Measurements from ENCODE around the gene TEX13A. TPM values are rescaled to one million over a fixed set of nuclear protein-coding genes. Genes with fewer than 3 reads are reported as not detected.

The TEX13A gene
- total and polyA plus RNA-seq, 4 donors, result not detected

DNA sequence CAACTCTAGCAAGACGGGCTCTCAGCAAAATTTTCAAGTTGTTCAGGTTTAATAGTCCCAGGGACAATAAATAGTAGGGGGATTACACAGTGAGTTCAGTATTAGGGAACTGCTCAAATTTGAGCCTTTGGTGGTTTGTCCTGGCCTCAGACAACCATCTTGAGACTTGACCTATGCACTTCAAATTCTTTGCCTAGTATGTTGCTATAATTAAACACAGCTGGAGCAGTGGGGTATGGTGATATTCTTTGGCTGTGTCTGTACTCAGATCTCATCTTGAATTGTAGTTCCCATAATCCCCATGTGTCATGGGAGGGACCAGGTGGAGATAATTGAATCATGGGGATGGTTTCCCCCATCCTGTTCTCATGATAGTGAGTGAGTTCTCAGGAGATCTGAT is 43.3 kb upstream of the TEX13A start:
- no peak for DNase-seq (ENCODE audit: low spot score)
- H3K36me3 ChIP-seq (ENCODE audit: control insufficient read depth in 4 of 4, insufficient read depth in 3 of 4, low read depth in 1 of 4, low read length in 3 of 4), result no peaks in the 10 kb centered on the region
- H3K27me3 ChIP-seq (ENCODE audit: control insufficient read depth in 4 of 4, insufficient read depth in 4 of 4, low read length in 3 of 4), result no peaks in the 10 kb centered on the region
- no peak overlapping the region for H3K4me3 ChIP-seq (ENCODE audit: low read depth in 1 of 3, low read length in 3 of 3)
- H3K4me1 ChIP-seq (ENCODE audit: control insufficient read depth in 4 of 4, insufficient read depth in 4 of 4, low read length in 3 of 4), result no peaks in the 10 kb centered on the region
- TF ChIP-seq SP1 (IDR thresholded peaks at IDR 0.05) (no peak), RAD21 (IDR thresholded peaks at IDR 0.05) (no peak), HNF4A (conservative IDR thresholded peaks at IDR 0.05) (no peak), FOXA2 (IDR thresholded peaks at IDR 0.05) (no peak), RXRA (IDR thresholded peaks at IDR 0.05) (no peak), JUND (IDR thresholded peaks at IDR 0.05) (no peak), YY1 (IDR thresholded peaks at IDR 0.05) (no peak), HNF4G (IDR thresholded peaks at IDR 0.05) (no peak), EGR1 (IDR thresholded peaks at IDR 0.05; ENCODE audit: low read depth in 2 of 2) (no peak)
- TF ChIP-seq, protein P1, sequence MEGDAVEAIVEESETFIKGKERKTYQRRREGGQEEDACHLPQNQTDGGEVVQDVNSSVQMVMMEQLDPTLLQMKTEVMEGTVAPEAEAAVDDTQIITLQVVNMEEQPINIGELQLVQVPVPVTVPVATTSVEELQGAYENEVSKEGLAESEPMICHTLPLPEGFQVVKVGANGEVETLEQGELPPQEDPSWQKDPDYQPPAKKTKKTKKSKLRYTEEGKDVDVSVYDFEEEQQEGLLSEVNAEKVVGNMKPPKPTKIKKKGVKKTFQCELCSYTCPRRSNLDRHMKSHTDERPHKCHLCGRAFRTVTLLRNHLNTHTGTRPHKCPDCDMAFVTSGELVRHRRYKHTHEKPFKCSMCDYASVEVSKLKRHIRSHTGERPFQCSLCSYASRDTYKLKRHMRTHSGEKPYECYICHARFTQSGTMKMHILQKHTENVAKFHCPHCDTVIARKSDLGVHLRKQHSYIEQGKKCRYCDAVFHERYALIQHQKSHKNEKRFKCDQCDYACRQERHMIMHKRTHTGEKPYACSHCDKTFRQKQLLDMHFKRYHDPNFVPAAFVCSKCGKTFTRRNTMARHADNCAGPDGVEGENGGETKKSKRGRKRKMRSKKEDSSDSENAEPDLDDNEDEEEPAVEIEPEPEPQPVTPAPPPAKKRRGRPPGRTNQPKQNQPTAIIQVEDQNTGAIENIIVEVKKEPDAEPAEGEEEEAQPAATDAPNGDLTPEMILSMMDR (IDR thresholded peaks at IDR 0.05; ENCODE audit: low read depth, low read length, missing input control), result no peak
- TF ChIP-seq, protein P2, sequence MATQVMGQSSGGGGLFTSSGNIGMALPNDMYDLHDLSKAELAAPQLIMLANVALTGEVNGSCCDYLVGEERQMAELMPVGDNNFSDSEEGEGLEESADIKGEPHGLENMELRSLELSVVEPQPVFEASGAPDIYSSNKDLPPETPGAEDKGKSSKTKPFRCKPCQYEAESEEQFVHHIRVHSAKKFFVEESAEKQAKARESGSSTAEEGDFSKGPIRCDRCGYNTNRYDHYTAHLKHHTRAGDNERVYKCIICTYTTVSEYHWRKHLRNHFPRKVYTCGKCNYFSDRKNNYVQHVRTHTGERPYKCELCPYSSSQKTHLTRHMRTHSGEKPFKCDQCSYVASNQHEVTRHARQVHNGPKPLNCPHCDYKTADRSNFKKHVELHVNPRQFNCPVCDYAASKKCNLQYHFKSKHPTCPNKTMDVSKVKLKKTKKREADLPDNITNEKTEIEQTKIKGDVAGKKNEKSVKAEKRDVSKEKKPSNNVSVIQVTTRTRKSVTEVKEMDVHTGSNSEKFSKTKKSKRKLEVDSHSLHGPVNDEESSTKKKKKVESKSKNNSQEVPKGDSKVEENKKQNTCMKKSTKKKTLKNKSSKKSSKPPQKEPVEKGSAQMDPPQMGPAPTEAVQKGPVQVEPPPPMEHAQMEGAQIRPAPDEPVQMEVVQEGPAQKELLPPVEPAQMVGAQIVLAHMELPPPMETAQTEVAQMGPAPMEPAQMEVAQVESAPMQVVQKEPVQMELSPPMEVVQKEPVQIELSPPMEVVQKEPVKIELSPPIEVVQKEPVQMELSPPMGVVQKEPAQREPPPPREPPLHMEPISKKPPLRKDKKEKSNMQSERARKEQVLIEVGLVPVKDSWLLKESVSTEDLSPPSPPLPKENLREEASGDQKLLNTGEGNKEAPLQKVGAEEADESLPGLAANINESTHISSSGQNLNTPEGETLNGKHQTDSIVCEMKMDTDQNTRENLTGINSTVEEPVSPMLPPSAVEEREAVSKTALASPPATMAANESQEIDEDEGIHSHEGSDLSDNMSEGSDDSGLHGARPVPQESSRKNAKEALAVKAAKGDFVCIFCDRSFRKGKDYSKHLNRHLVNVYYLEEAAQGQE (IDR thresholded peaks at IDR 0.05), result no peak
- TF ChIP-seq, protein P3, sequence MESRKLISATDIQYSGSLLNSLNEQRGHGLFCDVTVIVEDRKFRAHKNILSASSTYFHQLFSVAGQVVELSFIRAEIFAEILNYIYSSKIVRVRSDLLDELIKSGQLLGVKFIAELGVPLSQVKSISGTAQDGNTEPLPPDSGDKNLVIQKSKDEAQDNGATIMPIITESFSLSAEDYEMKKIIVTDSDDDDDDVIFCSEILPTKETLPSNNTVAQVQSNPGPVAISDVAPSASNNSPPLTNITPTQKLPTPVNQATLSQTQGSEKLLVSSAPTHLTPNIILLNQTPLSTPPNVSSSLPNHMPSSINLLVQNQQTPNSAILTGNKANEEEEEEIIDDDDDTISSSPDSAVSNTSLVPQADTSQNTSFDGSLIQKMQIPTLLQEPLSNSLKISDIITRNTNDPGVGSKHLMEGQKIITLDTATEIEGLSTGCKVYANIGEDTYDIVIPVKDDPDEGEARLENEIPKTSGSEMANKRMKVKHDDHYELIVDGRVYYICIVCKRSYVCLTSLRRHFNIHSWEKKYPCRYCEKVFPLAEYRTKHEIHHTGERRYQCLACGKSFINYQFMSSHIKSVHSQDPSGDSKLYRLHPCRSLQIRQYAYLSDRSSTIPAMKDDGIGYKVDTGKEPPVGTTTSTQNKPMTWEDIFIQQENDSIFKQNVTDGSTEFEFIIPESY (IDR thresholded peaks at IDR 0.05), result no peak
- no peaks in the 10 kb centered on the region for H3K9me3 ChIP-seq (ENCODE audit: control insufficient read depth in 4 of 4, low read length in 3 of 4)
- H3K27ac ChIP-seq (ENCODE audit: low read depth in 1 of 2, low read length in 2 of 2), result no peak overlapping the region
- no peak overlapping the region for H3K9ac ChIP-seq (ENCODE audit: low read depth in 1 of 2, low read length in 2 of 2)
- WGBS, result 95% methylated on average over 1 of the region's 1 CpG

DNA sequence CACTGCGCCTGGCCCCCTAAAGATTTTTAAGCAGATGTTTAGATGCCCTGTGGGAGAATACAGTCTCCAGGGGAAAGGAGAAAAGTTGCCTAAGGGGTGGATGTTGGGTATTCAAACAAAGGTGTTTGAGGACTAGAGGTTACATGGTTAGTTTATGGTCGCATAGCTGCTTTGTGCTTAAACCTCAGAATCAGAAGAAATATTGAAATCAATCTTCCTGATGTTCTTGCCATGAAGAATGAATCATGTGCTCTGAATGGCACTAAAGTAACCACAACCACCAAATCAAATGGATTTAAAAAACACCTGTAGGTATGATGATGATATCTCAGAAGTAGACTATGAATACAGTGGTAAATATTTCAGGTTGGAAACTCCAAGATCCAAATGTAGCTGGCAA is 42.7 kb upstream of the TEX13A start:
- no peaks in the 10 kb centered on the region for H3K36me3 ChIP-seq (ENCODE audit: control insufficient read depth in 4 of 4, insufficient read depth in 3 of 4, low read depth in 1 of 4, low read length in 3 of 4)
- 96% methylated on average over 2 of the region's 2 CpGs for WGBS
- H3K4me1 ChIP-seq (ENCODE audit: control insufficient read depth in 4 of 4, insufficient read depth in 4 of 4, low read length in 3 of 4), result no peaks in the 10 kb centered on the region
- H3K4me3 ChIP-seq (ENCODE audit: low read depth in 1 of 3, low read length in 3 of 3), result no peak overlapping the region
- no peaks in the 10 kb centered on the region for H3K9me3 ChIP-seq (ENCODE audit: control insufficient read depth in 4 of 4, low read length in 3 of 4)
- no peaks in the 10 kb centered on the region for H3K27me3 ChIP-seq (ENCODE audit: control insufficient read depth in 4 of 4, insufficient read depth in 4 of 4, low read length in 3 of 4)
- no peak for DNase-seq (ENCODE audit: low spot score)
- no peak overlapping the region for H3K9ac ChIP-seq (ENCODE audit: low read depth in 1 of 2, low read length in 2 of 2)
- H3K27ac ChIP-seq (ENCODE audit: low read depth in 1 of 2, low read length in 2 of 2), result no peak overlapping the region
- TF ChIP-seq HNF4G (IDR thresholded peaks at IDR 0.05), result no peak
- TF ChIP-seq FOXA2 (IDR thresholded peaks at IDR 0.05), result no peak
- TF ChIP-seq, protein P4, sequence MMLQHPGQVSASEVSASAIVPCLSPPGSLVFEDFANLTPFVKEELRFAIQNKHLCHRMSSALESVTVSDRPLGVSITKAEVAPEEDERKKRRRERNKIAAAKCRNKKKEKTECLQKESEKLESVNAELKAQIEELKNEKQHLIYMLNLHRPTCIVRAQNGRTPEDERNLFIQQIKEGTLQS (IDR thresholded peaks at IDR 0.05), result no peak
- TF ChIP-seq GABPA (IDR thresholded peaks at IDR 0.05 in 1 of 2, conservative IDR thresholded peaks at IDR 0.05 in 1 of 2), result no peak
- no peak for TF ChIP-seq FOXA1 (IDR thresholded peaks at IDR 0.05)
- no peak for TF ChIP-seq SP1 (IDR thresholded peaks at IDR 0.05)
- no peak for TF ChIP-seq RAD21 (IDR thresholded peaks at IDR 0.05)
- TF ChIP-seq TAF1 (conservative IDR thresholded peaks at IDR 0.05), result no peak
- TF ChIP-seq, protein P2 (IDR thresholded peaks at IDR 0.05), result no peak
- TF ChIP-seq EGR1 (IDR thresholded peaks at IDR 0.05; ENCODE audit: low read depth in 2 of 2), result no peak
- no peak for TF ChIP-seq HNF4A (conservative IDR thresholded peaks at IDR 0.05)
- TF ChIP-seq, protein P1 (IDR thresholded peaks at IDR 0.05; ENCODE audit: low read depth, low read length, missing input control), result no peak

All from liver (tissue), 9 donors.